NCI-H2107 treated with DMSO at 0.1 percent for 48 hours (cell line): ENCODE measurements around the gene VIPR2.

ENCODE experiments used
- DNase-seq: peaks from one replicate; lab custom pipeline; 2025; ENCODE audit not compliant: unreplicated experiment; lab: John Stamatoyannopoulos, UW

The VIPR2 gene

GRCh38 chr7:159121476-159121875 is 23.2 kb downstream of the VIPR2 start:
- no peak for DNase-seq

GRCh38 chr7:159121068-159121467 is 23.6 kb downstream of the VIPR2 start:
- no peak for DNase-seq

GRCh38 chr7:159120540-159120919 is 24.1 kb downstream of the VIPR2 start:
- DNase-seq, result no peak

GRCh38 chr7:159119851-159120539 is 24.7 kb downstream of the VIPR2 start:
- no peak for DNase-seq

GRCh38 chr7:159119026-159119741 is 25.5 kb downstream of the VIPR2 start:
- DNase-seq, result no peak

- DNase-seq, result no peak
Observed at GRCh38 chr7:159118623-159119022, 26.0 kb downstream of the VIPR2 start.

- no peak for DNase-seq
Observed at GRCh38 chr7:159118197-159118595, 26.5 kb downstream of the VIPR2 start.

- DNase-seq, result no peak
Observed at GRCh38 chr7:159117366-159118196, 27.1 kb downstream of the VIPR2 start.

GRCh38 chr7:159116581-159117339 is 27.9 kb downstream of the VIPR2 start:
- DNase-seq, result no peak

GRCh38 chr7:159115601-159116501 is 28.8 kb downstream of the VIPR2 start:
- peak; percentile 7 for DNase-seq

GRCh38 chr7:159114981-159115380 is 29.7 kb downstream of the VIPR2 start:
- no peak for DNase-seq

- no peak for DNase-seq
Observed at GRCh38 chr7:159114096-159114495, 30.6 kb downstream of the VIPR2 start.

GRCh38 chr7:159113056-159113455 is 31.6 kb downstream of the VIPR2 start:
- no peak for DNase-seq

- DNase-seq, result no peak
Observed at GRCh38 chr7:159112136-159113011, 32.3 kb downstream of the VIPR2 start.

- DNase-seq, result no peak
Observed at GRCh38 chr7:159109653-159110035, 35.0 kb downstream of the VIPR2 start.

- DNase-seq, result no peak
Observed at GRCh38 chr7:159108941-159109652, 35.6 kb downstream of the VIPR2 start.

GRCh38 chr7:159108491-159108890 is 36.2 kb downstream of the VIPR2 start:
- no peak for DNase-seq

GRCh38 chr7:159107161-159107892 is 37.3 kb downstream of the VIPR2 start:
- DNase-seq, result no peak
